D341Med (cell line): ENCODE results near the gene TUT4.
A peak's percentile ranks its signal among the peaks of the same experiment; 100 is the strongest.
"Not testable (repeated sequence)": the region's sequence is repeated elsewhere in the genome, so short reads cannot be mapped to it uniquely, and the experiment has no call there.

Source experiments
- DNase-seq: peaks from one replicate; pipeline ENCODE4 v3.0.0; 2012; ENCODE audit warnings: low spot score

TUT4 gene

GRCh38 chr1:52552505-52553361 is at the start of gene TUT4:
Gene TUT4, minus strand, starts transcription at chr1:52553092. Its CDS starts 26,812 bp downstream, at chr1:52526280.
- DNase-seq, result peak; percentile 84

GRCh38 chr1:52601991-52602855 is 49.3 kb upstream of the TUT4 start, which contains the start of gene GPX7:
Gene GPX7, plus strand, starts transcription at chr1:52602371. Its CDS starts 39 bp downstream, at chr1:52602410.
- DNase-seq, result no peak

GRCh38 chr1:52601519-52601918 is 48.6 kb upstream of the TUT4 start:
- no peak for DNase-seq

- no peak for DNase-seq
Measured at GRCh38 chr1:52600533-52601179, 47.8 kb upstream of the TUT4 start.

- DNase-seq, result no peak
Measured at GRCh38 chr1:52599236-52599635, 46.3 kb upstream of the TUT4 start.

GRCh38 chr1:52598729-52599128 is 45.8 kb upstream of the TUT4 start:
- DNase-seq, result no peak

- DNase-seq, result no peak
Measured at GRCh38 chr1:52597912-52598311, 45.0 kb upstream of the TUT4 start.

GRCh38 chr1:52595061-52595460 is 42.2 kb upstream of the TUT4 start:
- DNase-seq, result no peak

GRCh38 chr1:52593495-52593894 is 40.6 kb upstream of the TUT4 start:
- no peak for DNase-seq

- DNase-seq, result no peak
Measured at GRCh38 chr1:52592637-52593323, 39.9 kb upstream of the TUT4 start.

- DNase-seq, result no peak
Measured at GRCh38 chr1:52590266-52590665, 37.4 kb upstream of the TUT4 start.

- DNase-seq, result no peak
Measured at GRCh38 chr1:52588535-52588934, 35.6 kb upstream of the TUT4 start.

- no peak for DNase-seq
Measured at GRCh38 chr1:52588027-52588426, 35.1 kb upstream of the TUT4 start.

GRCh38 chr1:52585474-52585873 is 32.6 kb upstream of the TUT4 start:
- no peak for DNase-seq

- no peak for DNase-seq
Measured at GRCh38 chr1:52582116-52582696, 29.3 kb upstream of the TUT4 start.

GRCh38 chr1:52580283-52580682 is 27.4 kb upstream of the TUT4 start:
- DNase-seq, result no peak

GRCh38 chr1:52579415-52579814 is 26.5 kb upstream of the TUT4 start:
- DNase-seq, result no peak

GRCh38 chr1:52578066-52578465 is 25.2 kb upstream of the TUT4 start:
- not testable (repeated sequence) for DNase-seq

GRCh38 chr1:52576074-52576473 is 23.2 kb upstream of the TUT4 start:
- DNase-seq, result no peak

GRCh38 chr1:52574594-52574993 is 21.7 kb upstream of the TUT4 start:
- no peak for DNase-seq

GRCh38 chr1:52572387-52572786 is 19.5 kb upstream of the TUT4 start:
- no peak for DNase-seq
